Measurements from ENCODE around the gene CHAF1B.

DNA sequence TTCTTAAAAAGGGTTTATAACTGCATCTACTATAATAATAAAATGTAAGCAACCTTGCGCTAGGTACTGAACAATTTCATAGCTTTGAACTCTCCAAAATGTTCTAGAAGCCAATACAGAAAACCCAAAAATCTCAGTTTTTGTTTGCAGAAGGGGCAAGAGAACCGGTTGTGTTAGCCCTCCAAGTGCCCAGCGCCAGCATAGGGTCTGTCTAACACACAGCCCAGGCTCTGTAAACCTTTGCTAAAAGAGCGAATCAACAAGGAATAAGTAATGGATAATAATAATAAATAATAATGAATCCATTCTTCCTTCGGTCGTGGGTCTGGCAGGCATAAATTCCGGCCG, 333 bp upstream of the CHAF1B start:
- TF ChIP-seq CTCF (IDR thresholded peaks at IDR 0.05; ENCODE audit: low read depth, low read length, poor library complexity, severe bottlenecking) = no peak
- no peak for TF ChIP-seq EZH2phosphoT487 (IDR thresholded peaks at IDR 0.05; ENCODE audit: borderline replicate concordance, low read length)

All from DOHH2 (cell line).